ENCODE results near the gene TLK1. TPM values are rescaled to one million over a fixed set of nuclear protein-coding genes. Genes with fewer than 3 reads are reported as not detected.

TLK1 gene
- polyA plus RNA-seq, 1 experiment, result 6.4 TPM

DNA sequence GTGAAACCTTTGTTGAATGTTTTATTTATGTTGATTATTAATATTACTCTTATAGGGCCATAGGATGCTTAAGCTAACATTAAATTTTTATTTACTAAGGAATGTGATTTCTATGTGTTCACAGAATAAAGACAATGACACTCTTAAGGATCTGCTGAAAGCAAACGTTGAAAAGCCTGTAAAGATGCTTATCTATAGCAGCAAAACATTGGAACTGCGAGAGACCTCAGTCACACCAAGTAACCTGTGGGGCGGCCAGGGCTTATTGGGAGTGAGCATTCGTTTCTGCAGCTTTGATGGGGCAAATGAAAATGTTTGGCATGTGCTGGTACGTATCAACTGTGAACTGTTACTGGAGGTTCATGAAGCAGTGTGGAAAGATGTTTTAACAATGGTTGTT, 211.3 kb downstream of the TLK1 start:
- ChIA-PET CTCF (interaction anchor here (1.2 kb wide), 1 partner anchor 24 kb away, joined by 3 read pairs; no protein-coding TSS in a partner anchor), POLR2A (no interaction called here)
- Histone ChIP-seq H3K36me3 (ENCODE audit: control insufficient read depth, insufficient read depth, low read length) (peaks cover 18% of the 10 kb centered on the region), H3K27me3 (ENCODE audit: control insufficient read depth, insufficient read depth, low read length) (no peaks in the 10 kb centered on the region), H3K4me3 (ENCODE audit: low read depth, low read length) (no peak overlapping the region)
- no peak for DNase-seq (ENCODE audit: low read depth)
- no peak for TF ChIP-seq CTCF (IDR thresholded peaks at IDR 0.05; ENCODE audit: insufficient read depth, low read depth, low read length)

- ChIA-PET POLR2A (no interaction called here), CTCF (interaction anchor here (0.7 to 1.8 kb wide), 2 partner anchors 15 to 579 kb away, joined by 3 to 12 read pairs; partner anchors contain the start of gene GORASP2)
- H3K27me3 ChIP-seq (ENCODE audit: control insufficient read depth, insufficient read depth, low read length), result no peaks in the 10 kb centered on the region
- no peak overlapping the region for H3K4me3 ChIP-seq (ENCODE audit: low read depth, low read length)
- DNase-seq (ENCODE audit: low read depth), result no peak
- H3K36me3 ChIP-seq (ENCODE audit: control insufficient read depth, insufficient read depth, low read length), result peaks cover 2% of the 10 kb centered on the region
- TF ChIP-seq CTCF (IDR thresholded peaks at IDR 0.05; ENCODE audit: insufficient read depth, low read depth, low read length), result no peak
Measured at GRCh38 chr2:170944545-170944944, 216.1 kb downstream of the TLK1 start.

DNA sequence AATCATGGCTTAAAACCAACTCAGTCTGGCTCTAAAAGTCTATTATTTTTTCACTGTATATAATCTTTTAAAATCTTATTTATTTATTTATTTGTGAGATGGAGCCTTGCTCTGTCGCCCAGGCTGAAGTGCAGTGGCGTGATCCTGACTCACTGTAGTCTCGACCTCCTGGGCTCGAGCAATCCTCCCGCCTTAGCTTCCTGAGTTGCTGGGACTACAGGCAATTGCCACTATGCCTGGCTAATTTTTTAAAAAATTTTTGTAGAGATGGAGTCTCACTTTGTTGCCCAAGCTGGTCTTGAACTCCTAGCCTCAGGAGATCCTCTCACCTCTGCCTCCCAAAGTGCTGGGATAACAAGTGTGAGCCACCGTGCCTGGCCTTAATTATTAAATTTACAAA, 217.1 kb downstream of the TLK1 start:
- TF ChIP-seq CTCF (IDR thresholded peaks at IDR 0.05; ENCODE audit: insufficient read depth, low read depth, low read length), result no peak
- H3K4me3 ChIP-seq (ENCODE audit: low read depth, low read length), result no peak overlapping the region
- ChIA-PET CTCF (interaction anchor here (0.7 to 1.8 kb wide), 2 partner anchors 14 to 580 kb away, joined by 3 to 12 read pairs; partner anchors contain the start of gene GORASP2), POLR2A (interaction anchor here (0.5 kb wide), 1 partner anchor 13 kb away, joined by 7 read pairs; no protein-coding TSS in a partner anchor)
- DNase-seq (ENCODE audit: low read depth), result no peak
- H3K36me3 ChIP-seq (ENCODE audit: control insufficient read depth, insufficient read depth, low read length), result no peaks in the 10 kb centered on the region
- H3K27me3 ChIP-seq (ENCODE audit: control insufficient read depth, insufficient read depth, low read length), result no peaks in the 10 kb centered on the region

DNA sequence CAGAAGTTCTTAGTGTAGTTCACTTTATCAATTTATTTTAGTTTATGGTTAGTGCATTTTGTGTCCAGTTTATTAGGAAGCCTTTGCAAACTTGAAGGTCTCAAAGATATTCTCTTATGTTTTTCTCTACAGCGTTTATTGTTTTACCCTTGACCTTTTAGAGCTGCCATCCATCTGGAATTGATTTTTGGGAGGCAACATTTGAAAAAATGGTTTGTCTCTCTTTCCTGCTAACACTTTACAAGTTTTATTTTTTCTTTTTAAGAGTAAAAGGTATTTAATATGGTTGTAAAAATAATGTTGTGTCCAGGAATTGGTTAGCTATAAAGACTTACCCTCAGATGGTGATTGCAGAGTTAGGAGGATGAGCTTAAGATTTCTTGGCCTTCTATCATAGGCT, 217.7 kb downstream of the TLK1 start:
- Histone ChIP-seq H3K36me3 (ENCODE audit: control insufficient read depth, insufficient read depth, low read length) (no peaks in the 10 kb centered on the region), H3K27me3 (ENCODE audit: control insufficient read depth, insufficient read depth, low read length) (no peaks in the 10 kb centered on the region), H3K4me3 (ENCODE audit: low read depth, low read length) (no peak overlapping the region)
- ChIA-PET CTCF (interaction anchor here (1.8 kb wide), 1 partner anchor 14 kb away, joined by 12 read pairs; the partner anchor contains the start of gene GORASP2), POLR2A (interaction anchor here (0.5 kb wide), 1 partner anchor 13 kb away, joined by 7 read pairs; no protein-coding TSS in a partner anchor)
- no peak for TF ChIP-seq CTCF (IDR thresholded peaks at IDR 0.05; ENCODE audit: insufficient read depth, low read depth, low read length)
- peak; percentile 53 for DNase-seq (ENCODE audit: low read depth)

DNA sequence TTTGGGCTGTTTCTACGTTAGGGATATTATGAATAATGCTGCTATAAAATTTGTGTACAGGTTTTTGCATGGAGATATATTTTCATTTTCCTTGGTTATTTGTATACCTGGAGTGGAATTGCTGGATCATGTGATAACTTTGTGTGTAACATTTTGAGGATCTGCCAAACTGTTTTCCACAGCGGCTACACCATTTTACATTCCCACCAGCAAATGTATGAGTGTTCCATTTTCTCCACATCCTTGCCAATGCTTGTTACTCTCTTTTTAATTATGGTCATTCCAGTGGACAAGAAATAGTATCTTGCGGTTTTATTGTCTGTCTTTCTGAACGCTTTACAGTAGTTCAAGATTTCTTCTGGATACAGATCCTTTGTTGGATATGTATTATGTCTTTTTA, 218.1 kb downstream of the TLK1 start:
- Histone ChIP-seq H3K4me3 (ENCODE audit: low read depth, low read length) (no peak overlapping the region), H3K36me3 (ENCODE audit: control insufficient read depth, insufficient read depth, low read length) (no peaks in the 10 kb centered on the region), H3K27me3 (ENCODE audit: control insufficient read depth, insufficient read depth, low read length) (no peaks in the 10 kb centered on the region)
- POLR2A ChIA-PET, result no interaction called here
- DNase-seq (ENCODE audit: low read depth), result peak; percentile 25
- TF ChIP-seq CTCF (IDR thresholded peaks at IDR 0.05; ENCODE audit: insufficient read depth, low read depth, low read length), result no peak
- CTCF ChIA-PET, result interaction anchor here (1.8 kb wide), 1 partner anchor 13 kb away, joined by 12 read pairs; the partner anchor contains the start of gene GORASP2

Other genes with a start within 250 kb of the TLK1 start
- 186 and 194 TPM in 2 replicates for gene GORASP2, start 231.6 kb downstream of the TLK1 start, polyA plus RNA-seq (2011; rRNA removed)